Hindlimb muscle (tissue), 1 donor: ENCODE data around the gene TSPAN17. TPM values are rescaled to one million over a fixed set of nuclear protein-coding genes. Genes with fewer than 3 reads are reported as not detected.
"Not testable (repeated sequence)": the region's sequence is repeated elsewhere in the genome, so short reads cannot be mapped to it uniquely, and the experiment has no call there.

Experiments
- DNase-seq: peaks from one replicate; pipeline ENCODE4 v3.0.0-alpha.2; 2013
- polyA plus RNA-seq: library from polyadenylated mRNA; unstranded; fragments of 120-200 nt; gene quantifications from one replicate; pipeline ENCODE4 v1.2.1, GENCODE V29; 2013; ENCODE audit not compliant: insufficient read length

The TSPAN17 gene, protein sequence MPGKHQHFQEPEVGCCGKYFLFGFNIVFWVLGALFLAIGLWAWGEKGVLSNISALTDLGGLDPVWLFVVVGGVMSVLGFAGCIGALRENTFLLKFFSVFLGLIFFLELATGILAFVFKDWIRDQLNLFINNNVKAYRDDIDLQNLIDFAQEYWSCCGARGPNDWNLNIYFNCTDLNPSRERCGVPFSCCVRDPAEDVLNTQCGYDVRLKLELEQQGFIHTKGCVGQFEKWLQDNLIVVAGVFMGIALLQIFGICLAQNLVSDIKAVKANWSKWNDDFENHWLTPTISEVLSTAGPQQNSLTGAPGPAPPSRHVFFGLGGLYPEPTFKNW
- 26.6 TPM for polyA plus RNA-seq

DNA sequence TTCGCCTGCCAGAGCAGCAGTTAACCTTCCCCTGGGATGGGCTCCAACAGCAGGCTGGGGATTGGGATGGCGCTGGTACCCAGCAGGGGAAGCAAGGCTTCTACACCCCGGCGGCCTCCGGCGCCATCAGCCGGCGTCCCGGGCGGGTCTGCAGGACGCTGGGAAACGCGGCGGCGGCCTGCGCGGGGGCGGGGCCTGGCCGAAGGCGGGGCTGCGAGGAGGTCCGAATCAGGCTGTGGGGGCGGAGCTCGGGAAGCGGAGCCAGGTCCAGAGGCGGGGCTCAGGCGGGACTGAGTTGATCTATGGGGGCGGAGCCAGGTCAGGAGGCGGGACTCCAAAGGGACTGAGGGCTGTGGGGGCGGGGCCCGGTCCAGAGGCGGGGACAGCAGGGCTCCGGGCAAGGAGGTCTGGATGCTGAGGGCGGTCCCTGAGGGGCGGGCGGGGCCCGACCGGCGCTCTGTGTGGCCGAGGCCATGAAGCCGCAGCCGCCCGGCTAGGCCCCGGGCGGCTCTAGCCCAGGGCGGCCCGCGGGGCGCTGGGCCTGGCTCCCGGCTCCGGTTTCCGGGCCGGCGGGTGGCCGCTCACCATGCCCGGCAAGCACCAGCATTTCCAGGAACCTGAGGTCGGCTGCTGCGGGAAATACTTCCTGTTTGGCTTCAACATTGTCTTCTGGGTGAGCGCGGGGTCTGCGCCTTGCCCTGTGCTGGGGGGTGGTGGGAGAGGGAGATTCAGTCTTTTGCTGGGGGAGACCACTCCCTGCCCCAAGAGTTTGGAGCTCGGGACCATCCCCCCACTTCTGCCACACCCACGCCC lies at the start of gene TSPAN17:
TSS of gene TSPAN17 (plus strand) at position 455 of the 813 bp plus-strand sequence. CDS start at position 587, 132 bp downstream.
- DNase-seq: peak; percentile 100

DNA sequence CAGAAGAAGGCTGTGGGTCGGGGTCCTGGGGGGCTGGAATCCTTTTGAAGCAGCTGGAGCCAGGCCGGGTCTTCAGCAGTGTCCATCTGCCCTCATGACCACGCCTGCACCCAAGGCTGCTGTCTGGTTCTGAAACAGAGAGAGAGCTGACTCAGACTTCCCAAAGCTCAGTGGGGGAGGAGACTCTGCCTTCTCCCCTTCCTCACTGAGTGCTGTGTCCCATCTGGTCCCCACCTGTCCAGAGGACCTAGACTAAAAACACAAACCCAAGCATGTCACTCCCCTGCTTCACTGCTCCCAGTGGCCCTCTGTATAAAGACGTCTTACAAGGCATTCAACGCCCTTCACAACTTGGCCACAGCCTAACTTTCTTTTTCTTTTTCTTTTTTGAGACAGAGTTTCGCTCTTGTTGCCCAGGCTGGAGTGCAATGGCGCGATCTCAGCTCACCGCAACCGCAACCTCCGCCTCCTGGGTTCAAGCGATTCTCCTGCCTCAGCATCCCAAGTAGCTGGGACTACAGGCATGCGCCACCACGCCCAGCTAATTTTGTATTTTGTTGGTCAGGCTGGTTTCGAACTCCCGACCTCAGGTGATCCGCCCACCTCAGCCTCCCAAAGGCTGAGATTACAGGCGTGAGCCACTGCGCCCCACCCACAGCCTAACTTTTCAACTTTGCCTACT lies 47.4 kb upstream of the TSPAN17 start:
- not testable (repeated sequence) for DNase-seq

- no peak for DNase-seq
Measured at GRCh38 chr5:176601901-176602482, 45.3 kb upstream of the TSPAN17 start.

- DNase-seq: no peak
Measured at GRCh38 chr5:176603091-176603490, 44.2 kb upstream of the TSPAN17 start.

DNA sequence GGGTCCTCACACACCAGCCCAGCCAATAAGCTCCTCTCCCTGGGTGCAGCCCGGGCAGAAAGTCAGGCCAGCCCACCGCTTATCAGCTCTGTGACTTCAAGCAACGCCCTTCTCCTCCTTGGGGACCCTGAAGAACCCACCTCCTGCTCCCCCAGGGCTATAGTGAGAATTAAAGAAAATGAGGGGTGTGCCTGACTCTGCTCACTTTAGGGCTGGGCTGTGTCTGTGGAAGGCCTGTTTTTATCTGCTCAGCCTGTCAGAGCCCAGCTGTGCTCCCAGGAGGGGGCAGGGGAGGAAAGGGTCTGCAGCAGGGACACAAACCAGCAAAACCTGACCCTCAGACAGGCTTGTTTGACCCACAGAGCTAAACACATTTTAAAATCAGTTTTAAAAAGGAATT lies 41.3 kb upstream of the TSPAN17 start:
- DNase-seq: no peak

DNA sequence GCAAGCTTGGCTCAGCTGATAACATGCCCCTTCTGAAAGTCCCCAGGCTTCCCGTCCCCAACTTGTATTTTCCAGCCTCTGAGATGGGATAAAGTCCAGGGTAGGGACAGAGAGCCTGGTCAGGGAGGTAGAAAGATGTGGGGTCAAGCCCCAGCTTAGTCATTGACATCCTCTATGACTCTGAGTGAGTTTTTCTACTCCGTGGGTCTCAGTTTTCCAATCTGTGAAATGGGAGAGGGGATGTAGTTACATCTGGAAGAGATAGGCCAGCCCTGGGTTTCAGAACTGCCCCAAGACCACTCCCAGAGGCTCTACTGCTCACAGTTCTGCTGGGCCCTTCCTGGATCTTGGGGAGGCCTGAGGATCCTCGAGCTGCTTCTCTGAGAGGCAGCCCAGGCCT lies 40.4 kb upstream of the TSPAN17 start:
- DNase-seq: no peak

- no peak for DNase-seq
Measured at GRCh38 chr5:176608142-176608705, 39.1 kb upstream of the TSPAN17 start.

GRCh38 chr5:176608937-176609723 lies 38.2 kb upstream of the TSPAN17 start:
- DNase-seq: no peak

GRCh38 chr5:176609724-176610434 lies 37.4 kb upstream of the TSPAN17 start, which contains the start of gene GPRIN1:
Gene GPRIN1 (minus strand): TSS chr5:176610156. CDS start chr5:176599834, 10,322 bp downstream.
- DNase-seq: peak; percentile 68

DNA sequence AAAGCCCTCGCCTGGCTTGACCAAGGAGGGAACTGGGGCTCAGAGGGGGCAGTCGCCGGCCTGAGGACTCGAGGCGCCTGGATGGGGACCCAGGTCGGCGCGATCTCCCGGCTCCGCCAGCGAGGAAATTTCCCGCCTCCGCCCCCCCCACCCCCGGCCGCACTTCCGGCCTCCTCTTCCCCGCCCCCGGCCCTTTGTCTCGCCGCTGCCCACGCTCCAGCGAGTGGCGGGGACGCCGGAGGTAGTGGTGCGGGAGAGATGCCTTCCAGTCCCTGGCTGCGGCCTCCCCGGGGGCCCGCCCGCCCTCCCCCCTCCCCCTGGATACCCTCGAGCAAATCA lies 36.9 kb upstream of the TSPAN17 start:
- DNase-seq: no peak

- peak; percentile 81 for DNase-seq
Measured at GRCh38 chr5:176611435-176611834, 35.8 kb upstream of the TSPAN17 start.

GRCh38 chr5:176612008-176612407 lies 35.3 kb upstream of the TSPAN17 start:
- no peak for DNase-seq

DNA sequence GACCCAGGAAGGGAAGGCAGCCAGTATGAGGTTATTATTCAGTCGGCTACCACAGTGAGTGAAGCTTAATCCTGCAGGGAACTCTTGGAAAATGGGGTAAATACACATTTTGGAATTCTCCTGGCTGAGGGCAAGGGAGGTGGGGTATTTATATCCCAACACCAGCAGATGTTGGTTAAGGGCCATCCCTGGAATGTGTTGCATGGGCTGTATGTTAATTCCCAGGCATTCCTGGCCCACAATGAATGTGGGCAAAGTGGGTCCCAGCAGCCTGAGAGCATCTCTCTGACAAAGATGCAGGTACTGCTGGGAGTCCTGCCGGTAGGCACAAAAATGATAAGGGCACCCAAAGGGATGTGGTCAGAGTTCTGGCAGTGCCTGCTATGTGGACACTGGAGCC lies 34.4 kb upstream of the TSPAN17 start:
- no peak for DNase-seq

- DNase-seq: no peak
Measured at GRCh38 chr5:176614805-176615478, 32.3 kb upstream of the TSPAN17 start.

DNA sequence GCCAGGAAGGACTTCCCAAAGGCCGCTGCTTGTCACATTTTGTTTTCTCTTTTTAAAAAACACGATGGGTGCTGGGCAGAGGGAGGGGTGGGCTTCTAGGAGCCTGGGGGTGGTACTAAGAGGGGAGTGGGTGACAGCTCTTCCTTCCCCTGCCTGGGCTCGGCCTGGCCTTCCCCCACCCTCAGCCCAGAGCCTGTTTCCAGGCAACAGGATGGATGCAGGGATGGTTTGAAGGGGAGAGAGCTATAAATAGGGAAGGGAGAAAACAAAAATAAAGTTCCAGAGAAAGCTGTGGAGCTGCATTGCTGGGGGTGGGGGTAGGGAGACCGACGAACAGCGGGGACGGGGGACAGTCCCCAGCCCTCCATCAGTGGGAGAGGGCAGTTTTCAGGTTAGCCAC lies 30.8 kb upstream of the TSPAN17 start:
- no peak for DNase-seq

GRCh38 chr5:176618783-176619182 lies 28.5 kb upstream of the TSPAN17 start:
- no peak for DNase-seq

GRCh38 chr5:176619203-176619568 lies 28.1 kb upstream of the TSPAN17 start:
- DNase-seq: peak; percentile 37

- no peak for DNase-seq
Measured at GRCh38 chr5:176619569-176620332, 27.5 kb upstream of the TSPAN17 start.

- no peak for DNase-seq
Measured at GRCh38 chr5:176620333-176620981, 26.8 kb upstream of the TSPAN17 start.
